Heart right ventricle (tissue), 16 donors: Measurements from ENCODE around the gene CCNDBP1. TPM values are rescaled to one million over a fixed set of nuclear protein-coding genes. Genes with fewer than 3 reads are reported as not detected.

Experiments
- ATAC-seq, 8 donors: fragments of 200-7000 bp; cut with Tn5 transposase; one replicate each; pipeline ENCODE4 v1.9.1; 2020; ENCODE audit warnings: mild to moderate bottlenecking in 8 of 8, moderate library complexity in 8 of 8, moderate number of reproducible peaks in 1 of 8
- DNase-seq, 2 donors: peaks; one replicate each; pipeline ENCODE4 v3.0.0-alpha.2; 2020
- H3K27ac ChIP-seq, 10 donors: fragments of 200-600 bp; sonication (generic) in 2 of 10; one replicate each; pipeline versions ENCODE4 v1.5.0 to v1.8.0; 2020 to 2022; ENCODE audit warnings: mild to moderate bottlenecking in 3 of 10
- H3K27me3 ChIP-seq, 7 donors: fragments of 200-600 bp; one replicate each; pipeline ENCODE4 v1.8.0; 2021 to 2022; ENCODE audit warnings: mild to moderate bottlenecking in 2 of 7
- H3K36me3 ChIP-seq, 9 donors: fragments of 200-600 bp; sonication (generic) in 1 of 9; one replicate each; pipeline versions ENCODE4 v1.5.0 to v1.8.0; 2020 to 2022; ENCODE audit warnings: mild to moderate bottlenecking in 2 of 9
- H3K4me1 ChIP-seq, 9 donors: fragments of 200-600 bp; sonication (generic) in 1 of 9; one replicate each; pipeline versions ENCODE4 v1.5.0 to v1.8.0; 2020 to 2022; ENCODE audit warnings: mild to moderate bottlenecking in 4 of 9
- H3K4me3 ChIP-seq, 10 donors: fragments of 200-600 bp; sonication (generic) in 2 of 10; one replicate each; pipeline versions ENCODE4 v1.5.0 to v1.8.0; 2020 to 2022; ENCODE audit warnings: mild to moderate bottlenecking in 7 of 10, moderate library complexity in 2 of 10
- H3K9me3 ChIP-seq, 11 donors: fragments of 200-600 bp in 10 of 11; sonication (generic) in 2 of 11; one replicate each; pipeline versions ENCODE4 v1.5.0 to v1.8.0; 2013 to 2022; ENCODE audit warnings: mild to moderate bottlenecking in 2 of 11, control low read depth in 1 of 11, moderate library complexity in 1 of 11
- WGBS, 2 donors: extraction: QIAGEN DNeasy Blood & Tissue Kit; methylation state at CpG; one replicate each; pipeline ENCODE4 v1.1.7; 2013; ENCODE audit warnings: inconsistent platforms in 1 of 2; 5-methylcytosine and 5-hydroxymethylcytosine counted together
- intact Hi-C, 10 donors: fragments of 100-400 bp; cut with DNase I; formaldehyde crosslinking; loops; one replicate each; pipeline versions ENCODE4 v1.11.1 to v1.14.2; 2022
- polyA plus RNA-seq, 2 donors: library from polyadenylated mRNA; stranded (reverse); fragments of 200-250 nt; gene quantifications; one replicate each; pipeline ENCODE4 v1.2.3, GENCODE V29; 2013
- total RNA-seq, 10 donors: library from RNA; stranded (reverse); fragmentation: NEBNext Ultra II Directional in 3 of 10; extraction: Animal tissue kit (Norgen Biotek cat#: 25700) in 3 of 10; gene quantifications; one replicate each; pipeline versions ENCODE4 v1.2.1 to v1.2.4, GENCODE V29; 2021 to 2023
- TF ChIP-seq, protein P1 (sequence below), 9 donors: fragments of 200-600 bp; sonication (generic) in 2 of 9; IDR thresholded peaks; one replicate each; pipeline versions ENCODE4 v1.5.0 to v1.8.0; 2021 to 2022; ENCODE audit warnings: antibody characterized with exemption in 9 of 9, mild to moderate bottlenecking in 5 of 9, moderate library complexity in 1 of 9
- donor health status: Arrhythmogenic right ventricular cardiomyopathy.
- donor health status: ischemic (EF 13 %, LVEDD 7.1; RV severe dilation, severe dysfunction).
- donor health status: healthy with polysubstance abuse.
- donor health status: DM: no; HTN: yes; CAD: no.
- donor health status: DM: no; HTN: no; CAD: no.
- donor health status: ischemic (EF 25% LVEDD 6.9; RV normal size, moderate dysfunction).
- donor health status: ischemic (EF 25% LVEDD 5.7; RV mildly dilated, moderate dysfunction).
- donor health status: healthy.
- donor health status: DM: yes; HTN: yes; CAD: no.
- donor health status: Ischemic cardiomyopathy.
- donor health status: ischemic (EF 35%, LVEDD 5.7; RV mildly dilated, moderate dysfunction).
- donor health status: nonischemic (EF 11% LVEDD 7.7; RV severe dilation, severe dysfunction).
- donor health status: DM: yes; HTN: yes; CAD: no.
- donor health status: PGD.
- donor health status: ischemic (EF 29% LVEDD 5.4; RV normal size, mild dysfunction).
- donor health status: nonischemic (EF 23%, LVEDD 6.1; RV moderate dilation, normal function).

CCNDBP1 gene
- total and polyA plus RNA-seq, 12 donors, result 27.6 to 65.1 (median 59.0) TPM

DNA sequence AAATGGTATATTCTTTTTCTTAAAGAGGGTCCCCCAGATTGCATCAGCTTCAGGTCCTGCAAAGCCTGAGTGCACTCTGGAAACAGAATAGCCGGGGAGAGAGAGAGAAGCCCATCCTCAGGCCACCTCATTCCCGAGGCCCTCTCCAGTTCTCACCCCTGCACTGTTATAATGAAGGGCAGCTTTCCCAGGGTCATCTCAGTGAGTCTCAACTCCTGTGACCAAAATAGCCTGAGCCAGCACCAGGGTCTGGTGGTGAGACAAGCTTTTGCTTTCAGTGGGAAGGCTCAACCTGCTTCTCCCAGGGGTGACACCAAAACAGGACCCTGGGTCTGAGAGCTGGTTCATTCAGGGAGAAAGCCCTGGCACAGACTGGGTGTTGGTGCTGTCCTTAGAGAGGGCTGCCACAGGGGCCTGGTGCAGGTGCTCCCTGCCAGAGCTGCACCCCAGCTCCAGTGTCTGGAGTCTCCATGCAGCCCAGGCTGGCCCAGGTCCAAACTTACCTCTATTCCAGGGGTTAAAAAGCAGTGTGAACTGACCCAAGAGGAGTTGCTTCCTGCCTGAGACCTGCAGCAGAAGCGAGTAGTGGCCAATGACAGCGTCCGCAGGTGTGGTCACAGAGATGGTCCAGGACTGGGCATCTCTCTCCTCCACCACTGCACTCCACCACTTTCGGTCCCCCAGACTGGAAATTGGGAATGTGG lies 29.5 kb downstream of the CCNDBP1 start:
- TF ChIP-seq, protein P1, sequence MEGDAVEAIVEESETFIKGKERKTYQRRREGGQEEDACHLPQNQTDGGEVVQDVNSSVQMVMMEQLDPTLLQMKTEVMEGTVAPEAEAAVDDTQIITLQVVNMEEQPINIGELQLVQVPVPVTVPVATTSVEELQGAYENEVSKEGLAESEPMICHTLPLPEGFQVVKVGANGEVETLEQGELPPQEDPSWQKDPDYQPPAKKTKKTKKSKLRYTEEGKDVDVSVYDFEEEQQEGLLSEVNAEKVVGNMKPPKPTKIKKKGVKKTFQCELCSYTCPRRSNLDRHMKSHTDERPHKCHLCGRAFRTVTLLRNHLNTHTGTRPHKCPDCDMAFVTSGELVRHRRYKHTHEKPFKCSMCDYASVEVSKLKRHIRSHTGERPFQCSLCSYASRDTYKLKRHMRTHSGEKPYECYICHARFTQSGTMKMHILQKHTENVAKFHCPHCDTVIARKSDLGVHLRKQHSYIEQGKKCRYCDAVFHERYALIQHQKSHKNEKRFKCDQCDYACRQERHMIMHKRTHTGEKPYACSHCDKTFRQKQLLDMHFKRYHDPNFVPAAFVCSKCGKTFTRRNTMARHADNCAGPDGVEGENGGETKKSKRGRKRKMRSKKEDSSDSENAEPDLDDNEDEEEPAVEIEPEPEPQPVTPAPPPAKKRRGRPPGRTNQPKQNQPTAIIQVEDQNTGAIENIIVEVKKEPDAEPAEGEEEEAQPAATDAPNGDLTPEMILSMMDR (IDR thresholded peaks at IDR 0.05), result no peak
- Histone ChIP-seq H3K9me3 (no peaks in the 10 kb centered on the region), H3K36me3 (no peaks in the 10 kb centered on the region), H3K4me1 (peaks cover 0 to 10% (median 0%) of the 10 kb centered on the region in 9 donors), H3K4me3 (no peak overlapping the region), H3K27ac (no peak overlapping the region), H3K27me3 (peaks cover 0 to 8% (median 4%) of the 10 kb centered on the region in 7 donors)
- DNase-seq (no peak), ATAC-seq (peak in 7 of 8 donors; percentile 31 to 76 (median 62))
- WGBS, 2 donors, result 78 to 80% methylated on average over 6 of the region's 6 CpGs
- intact Hi-C loops, result no loop called here

DNA sequence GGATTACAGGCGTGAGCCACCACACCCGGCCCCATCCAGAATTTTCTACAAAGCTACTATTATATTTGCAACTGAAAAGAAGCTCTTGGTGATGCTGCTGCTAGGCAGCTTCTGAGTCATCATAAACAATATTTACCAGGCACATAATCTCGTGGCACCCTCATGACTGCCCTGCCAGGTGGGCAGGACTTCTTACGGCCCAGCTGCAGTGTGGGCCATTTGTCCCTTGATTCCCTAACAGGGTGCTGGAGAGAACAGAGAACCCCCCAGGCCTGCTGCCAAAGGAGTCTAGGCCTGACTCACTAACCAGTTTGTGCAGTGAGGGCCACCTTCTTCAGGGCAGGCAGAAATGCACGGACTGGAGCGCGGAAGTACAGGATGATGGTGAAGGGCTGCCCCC lies 30.8 kb downstream of the CCNDBP1 start:
- DNase-seq, result no peak
- 85 to 89% methylated on average over 7 of the region's 7 CpGs for WGBS, 2 donors

DNA sequence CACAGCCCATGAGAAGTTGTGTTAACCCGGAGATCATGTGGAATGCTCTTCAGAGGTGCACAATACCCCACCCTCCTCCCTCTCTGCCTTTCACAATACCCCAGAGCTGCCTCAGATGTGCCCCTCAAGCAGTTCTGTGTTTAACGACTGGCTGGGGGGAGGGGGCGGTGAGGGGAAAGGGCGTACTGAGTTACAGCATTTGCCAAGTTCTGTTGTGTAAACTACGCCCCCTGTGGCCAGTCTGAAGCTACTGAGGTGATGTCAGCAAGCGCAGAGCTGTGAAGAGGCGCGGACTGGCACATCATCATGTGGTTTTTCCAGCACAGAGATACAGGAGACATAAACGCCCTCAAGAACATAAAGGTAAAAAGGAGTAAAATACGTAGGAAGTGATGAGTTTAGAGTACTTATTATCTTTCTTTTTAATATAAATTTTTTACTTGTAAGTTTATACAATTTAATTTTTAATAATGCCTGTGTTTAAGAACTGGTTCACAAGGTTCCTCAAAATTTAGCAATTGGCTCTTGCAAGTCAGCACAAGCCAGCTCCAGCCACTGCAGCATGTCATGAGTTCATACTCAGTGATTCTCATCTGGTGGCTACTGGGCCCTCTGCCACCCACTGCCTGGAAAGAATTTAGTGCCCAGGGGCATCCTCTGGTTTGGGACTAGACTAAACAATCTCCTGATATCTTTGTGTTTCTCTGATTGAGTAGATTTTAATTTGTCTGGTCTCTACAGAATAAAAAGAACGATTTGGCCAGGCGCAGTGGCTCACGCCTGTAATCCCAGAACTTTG lies 33.9 kb downstream of the CCNDBP1 start:
- ATAC-seq (peak in 1 of 8 donors; percentile 28), DNase-seq (no peak)
- H3K27ac ChIP-seq, result no peak overlapping the region
- 51 to 53% methylated on average over 13 of the region's 13 CpGs for WGBS, 2 donors
- H3K9me3 ChIP-seq, result no peaks in the 10 kb centered on the region
- H3K36me3 ChIP-seq, result no peaks in the 10 kb centered on the region
- TF ChIP-seq, protein P1 (IDR thresholded peaks at IDR 0.05), result no peak
- peaks cover 0 to 4% (median 0%) of the 10 kb centered on the region in 7 donors for H3K27me3 ChIP-seq
- H3K4me3 ChIP-seq, result no peak overlapping the region
- peaks cover 0 to 10% (median 0%) of the 10 kb centered on the region in 9 donors for H3K4me1 ChIP-seq
- intact Hi-C loops, result no loop called here

More for the DNA sequence above, 30.8 kb downstream of the CCNDBP1 start:
- H3K36me3 ChIP-seq, result no peaks in the 10 kb centered on the region
- H3K9me3 ChIP-seq, result no peaks in the 10 kb centered on the region
- no peak for ATAC-seq
- no peak overlapping the region for H3K4me3 ChIP-seq
- H3K27ac ChIP-seq, result no peak overlapping the region
- intact Hi-C loops, result no loop called here
- H3K27me3 ChIP-seq, result peaks cover 0 to 4% (median 0%) of the 10 kb centered on the region in 7 donors
- TF ChIP-seq, protein P1 (IDR thresholded peaks at IDR 0.05), result no peak
- peaks cover 0 to 10% (median 0%) of the 10 kb centered on the region in 9 donors for H3K4me1 ChIP-seq
